HCT116 (cell line): ENCODE results near the gene EXOC4. TPM values are rescaled to one million over a fixed set of nuclear protein-coding genes. Genes with fewer than 3 reads are reported as not detected.

Source experiments
- ATAC-seq: fragments of 200-7000 bp; cut with Tn5 transposase; 2 replicates; pipeline ENCODE4 v1.9.1; 2020; ENCODE audit warnings: mild to moderate bottlenecking, moderate library complexity
- BruUV-seq: library from RNA; stranded (reverse); fragments of 400-500 nt; replicated peaks from 2 replicates; lab custom pipeline; 2021; lab: Mats Ljungman, UMichigan
- CTCF ChIA-PET: fragments of 300-600 bp; sonication (Branson Sonifier 250); formaldehyde crosslinking; loops from one replicate; lab custom pipeline; 2021; ENCODE audit warnings: antibody characterized with exemption; lab: Charles Lee
- POLR2A ChIA-PET: fragments of 300-600, 350-600 bp; sonication (Branson Sonifier 250); formaldehyde crosslinking; loops from one replicate; lab custom pipeline; 2021; ENCODE audit warnings: antibody characterized with exemption; lab: Charles Lee
- RAD21 ChIA-PET, 2 experiments: fragments of 300-600 bp; sonication (Branson Sonifier 250); formaldehyde crosslinking; loops; one replicate each; lab custom pipeline; 2023; ENCODE audit warnings: low total read pairs in 2 of 2; ENCODE audit not compliant: uncharacterized antibody in 2 of 2, unreplicated experiment in 2 of 2, low non-redundant PET in 1 of 2; lab: Charles Lee
- DNase-seq: peaks from one replicate; pipeline ENCODE4 v3.0.0-alpha.2; 2010; ENCODE audit warnings: low read depth, low spot score
- H2AFZ ChIP-seq: fragments of 200-600 bp; shearing (Covaris generic), sonication (generic); 2 replicates; pipeline ENCODE4 v1.6.1; 2017; ENCODE audit warnings: low read depth, mixed run types, mixed read lengths, antibody characterized with exemption, low read length; ENCODE audit not compliant: poor library complexity, severe bottlenecking
- H3K27ac ChIP-seq: 2 replicates; pipeline ENCODE4 v1.5.1; 2012; ENCODE audit warnings: low read depth, low read length
- H3K27me3 ChIP-seq: fragments of 200-600 bp; sonication (generic); 2 replicates; pipeline ENCODE4 v1.6.1; 2016; ENCODE audit warnings: mixed run types, low read length, mixed read lengths; ENCODE audit not compliant: insufficient read depth
- H3K36me3 ChIP-seq, 2 experiments: fragments of 200-500 bp in 1 of 2; fragments of 200-600 bp in 1 of 2; sonication (Bioruptor generic) in 1 of 2; sonication (generic) in 1 of 2; 2 replicates each; pipeline versions ENCODE4 v1.5.1 to v1.6.1; 2014 to 2016; ENCODE audit warnings: low read length in 2 of 2, inconsistent platforms in 1 of 2, mixed read lengths in 1 of 2, mixed run types in 1 of 2; ENCODE audit not compliant: insufficient read depth in 2 of 2, control insufficient read depth in 1 of 2
- H3K4me1 ChIP-seq, 2 experiments: fragments of 200-600 bp in 1 of 2; sonication (generic) in 1 of 2; 2 replicates each; pipeline versions ENCODE4 v1.5.1 to v1.6.1; 2012 to 2017; ENCODE audit warnings: low read length in 2 of 2, inconsistent platforms in 1 of 2, mild to moderate bottlenecking in 1 of 2, mixed read lengths in 1 of 2, mixed run types in 1 of 2, moderate library complexity in 1 of 2; ENCODE audit not compliant: insufficient read depth in 2 of 2, control insufficient read depth in 1 of 2
- H3K4me2 ChIP-seq: fragments of 200-600 bp; sonication (generic); 2 replicates; pipeline ENCODE4 v1.6.1; 2017; ENCODE audit warnings: mixed run types, low read length, mixed read lengths
- H3K4me3 ChIP-seq, 2 experiments: fragments of 200-600 bp in 1 of 2; sonication (generic) in 1 of 2; replicated peaks in 1 of 2; 2 replicates each; pipeline ENCODE4 v1.5.1; 2011 to 2016; ENCODE audit warnings: low read length in 2 of 2, control low read depth in 1 of 2, low read depth in 1 of 2, mild to moderate bottlenecking in 1 of 2, mixed read lengths in 1 of 2, mixed run types in 1 of 2
- H3K79me2 ChIP-seq: fragments of 200-600 bp; sonication (generic); 2 replicates; pipeline ENCODE4 v1.6.1; 2017; ENCODE audit warnings: mild to moderate bottlenecking, mixed run types, low read length, moderate library complexity, mixed read lengths; ENCODE audit not compliant: insufficient read depth
- H3K9ac ChIP-seq: fragments of 200-600 bp; sonication (generic); 2 replicates; pipeline ENCODE4 v1.6.1; 2016; ENCODE audit warnings: low read length, mixed read lengths
- H3K9me2 ChIP-seq: fragments of 200-600 bp; sonication (generic), shearing (Covaris generic); 2 replicates; pipeline ENCODE4 v1.6.1; 2017; ENCODE audit warnings: mixed run types, mild to moderate bottlenecking, moderate library complexity; ENCODE audit not compliant: insufficient read depth
- H3K9me3 ChIP-seq, 2 experiments: fragments of 200-500 bp in 1 of 2; fragments of 200-600 bp in 1 of 2; sonication (Bioruptor generic) in 1 of 2; sonication (generic) in 1 of 2; 2 replicates each; pipeline ENCODE4 v1.6.1; 2014 to 2017; ENCODE audit warnings: low read length in 2 of 2, mixed read lengths in 2 of 2, inconsistent platforms in 1 of 2, low read depth in 1 of 2, mild to moderate bottlenecking in 1 of 2, mixed run types in 1 of 2, moderate library complexity in 1 of 2; ENCODE audit not compliant: control insufficient read depth in 1 of 2, insufficient read depth in 1 of 2
- H4K20me1 ChIP-seq: fragments of 200-600 bp; sonication (generic), shearing (Covaris generic); 2 replicates; pipeline ENCODE4 v1.6.1; 2017; ENCODE audit warnings: mixed run types, mild to moderate bottlenecking, moderate library complexity; ENCODE audit not compliant: insufficient read depth
- ELF1 ChIP-seq: IDR thresholded peaks from 2 replicates; pipeline ENCODE4 v1.6.1; 2012; ENCODE audit warnings: low read depth, borderline replicate concordance
- POLR2A ChIP-seq: IDR thresholded peaks from 2 replicates; pipeline ENCODE4 v1.7.0; 2011; ENCODE audit warnings: borderline replicate concordance; ENCODE audit not compliant: insufficient read depth, insufficient read length; ENCODE audit errors: extremely low read depth
- REST ChIP-seq: IDR thresholded peaks from 2 replicates; pipeline ENCODE4 v1.6.1; 2012; ENCODE audit warnings: low read depth
- ZFX ChIP-seq: fragments of 450-650 bp; IDR thresholded peaks from 2 replicates; pipeline ENCODE4 v1.6.1; 2017
- ZNF274 ChIP-seq: fragments of 200-500 bp; sonication (Bioruptor generic); IDR thresholded peaks from 2 replicates; pipeline ENCODE4 v1.6.1; 2014; ENCODE audit warnings: mild to moderate bottlenecking, low read depth, low read length, inconsistent platforms
- intact Hi-C: fragments of 100-400 bp; cut with micrococcal nuclease; formaldehyde crosslinking; loops from 2 replicates; pipeline ENCODE4 v1.10.0; 2022
- total RNA-seq: library from RNA; stranded (reverse); gene quantifications from one replicate; pipeline ENCODE4 v1.2.1, GENCODE V29; 2021; ENCODE audit not compliant: unreplicated experiment
- TF ChIP-seq, protein P1 (sequence below), 3 experiments: fragments of 200-600 bp in 1 of 3; sonication (generic) in 1 of 3; IDR thresholded peaks in 2 of 3; conservative IDR thresholded peaks in 1 of 3; 2 replicates each; pipeline ENCODE4 v1.5.1; 2012 to 2017; ENCODE audit warnings: low read depth in 2 of 3, low read length in 2 of 3, antibody characterized with exemption in 1 of 3, borderline replicate concordance in 1 of 3, control low read depth in 1 of 3, mild to moderate bottlenecking in 1 of 3, mixed read lengths in 1 of 3, mixed run types in 1 of 3, moderate library complexity in 1 of 3; ENCODE audit not compliant: insufficient read depth in 1 of 3

The EXOC4 gene
- total RNA-seq, 1 experiment from 2014 or later, result 40.3 TPM

GRCh38 chr7:133679977-133680376, 427.1 kb downstream of the EXOC4 start:
- Histone ChIP-seq H3K27me3 (no peaks in the 10 kb centered on the region), H3K4me3 (no peak overlapping the region), H3K36me3 (no peaks in the 10 kb centered on the region), H3K79me2 (no peaks in the 10 kb centered on the region), H3K4me1 (no peaks in the 10 kb centered on the region), H3K4me2 (no peak overlapping the region), H2AFZ (no peak overlapping the region), H3K27ac (no peak overlapping the region), H3K9me2 (no peaks in the 10 kb centered on the region), H3K9ac (no peak overlapping the region), H3K9me3 (no peaks in the 10 kb centered on the region), H4K20me1 (no peaks in the 10 kb centered on the region)
- no TSS peak for BruUV-seq
- ATAC-seq (no peak), DNase-seq (no peak)
- ChIA-PET CTCF (no interaction called here), POLR2A (no interaction called here), RAD21 (no interaction called here)
- intact Hi-C loops, result no loop called here
- no peak for TF ChIP-seq REST
- no peak for TF ChIP-seq ELF1
- TF ChIP-seq, protein P1, sequence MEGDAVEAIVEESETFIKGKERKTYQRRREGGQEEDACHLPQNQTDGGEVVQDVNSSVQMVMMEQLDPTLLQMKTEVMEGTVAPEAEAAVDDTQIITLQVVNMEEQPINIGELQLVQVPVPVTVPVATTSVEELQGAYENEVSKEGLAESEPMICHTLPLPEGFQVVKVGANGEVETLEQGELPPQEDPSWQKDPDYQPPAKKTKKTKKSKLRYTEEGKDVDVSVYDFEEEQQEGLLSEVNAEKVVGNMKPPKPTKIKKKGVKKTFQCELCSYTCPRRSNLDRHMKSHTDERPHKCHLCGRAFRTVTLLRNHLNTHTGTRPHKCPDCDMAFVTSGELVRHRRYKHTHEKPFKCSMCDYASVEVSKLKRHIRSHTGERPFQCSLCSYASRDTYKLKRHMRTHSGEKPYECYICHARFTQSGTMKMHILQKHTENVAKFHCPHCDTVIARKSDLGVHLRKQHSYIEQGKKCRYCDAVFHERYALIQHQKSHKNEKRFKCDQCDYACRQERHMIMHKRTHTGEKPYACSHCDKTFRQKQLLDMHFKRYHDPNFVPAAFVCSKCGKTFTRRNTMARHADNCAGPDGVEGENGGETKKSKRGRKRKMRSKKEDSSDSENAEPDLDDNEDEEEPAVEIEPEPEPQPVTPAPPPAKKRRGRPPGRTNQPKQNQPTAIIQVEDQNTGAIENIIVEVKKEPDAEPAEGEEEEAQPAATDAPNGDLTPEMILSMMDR (IDR thresholded peaks at IDR 0.05 in 2 of 3, conservative IDR thresholded peaks at IDR 0.05 in 1 of 3; ENCODE audit: borderline replicate concordance in 1 of 3, insufficient read depth in 1 of 3, low read depth in 2 of 3, low read length in 2 of 3), result no peak
- TF ChIP-seq ZNF274, result no peak
- TF ChIP-seq POLR2A, result no peak
- no peak for TF ChIP-seq ZFX
